Trophoblast cell (in vitro differentiated cells and primary cell): Measurements from ENCODE around the gene MAP3K10.
A peak's percentile ranks its signal among the peaks of the same experiment; 100 is the strongest.

Experiments used
- DNase-seq, 2 donors: peaks; one replicate each; pipeline ENCODE4 v3.0.0-alpha.2; 2016
- H2AFZ ChIP-seq: 2 replicates; pipeline ENCODE4 v1.6.1; 2013; ENCODE audit warnings: low read length, moderate library complexity, mild to moderate bottlenecking; ENCODE audit not compliant: insufficient read depth, poor library complexity
- H2AK5ac ChIP-seq: 2 replicates; pipeline ENCODE4 v1.6.1; 2013; ENCODE audit warnings: mild to moderate bottlenecking, low read length
- H2BK120ac ChIP-seq: 2 replicates; pipeline ENCODE4 v1.6.1; 2013; ENCODE audit warnings: low read length, mild to moderate bottlenecking, moderate library complexity; ENCODE audit not compliant: insufficient read depth, poor library complexity
- H2BK12ac ChIP-seq: 2 replicates; pipeline ENCODE4 v1.6.1; 2013; ENCODE audit warnings: mild to moderate bottlenecking, low read length, moderate library complexity
- H2BK5ac ChIP-seq: 2 replicates; pipeline ENCODE4 v1.6.1; 2013; ENCODE audit warnings: low read length, low read depth, moderate library complexity, mild to moderate bottlenecking; ENCODE audit not compliant: poor library complexity
- H3K14ac ChIP-seq: 2 replicates; pipeline ENCODE4 v1.6.1; 2013; ENCODE audit warnings: mild to moderate bottlenecking, low read length
- H3K18ac ChIP-seq: 2 replicates; pipeline ENCODE4 v1.6.1; 2013; ENCODE audit warnings: mild to moderate bottlenecking, low read length
- H3K23ac ChIP-seq: 2 replicates; pipeline ENCODE4 v1.6.1; 2013; ENCODE audit warnings: low read length
- H3K27ac ChIP-seq: 2 replicates; pipeline ENCODE4 v1.5.1; 2013; ENCODE audit warnings: low read depth, mild to moderate bottlenecking, inconsistent platforms, low read length, moderate library complexity
- H3K27me3 ChIP-seq: 2 replicates; pipeline ENCODE4 v1.6.1; 2013; ENCODE audit warnings: inconsistent platforms, mild to moderate bottlenecking, low read length, moderate library complexity; ENCODE audit not compliant: insufficient read depth
- H3K36me3 ChIP-seq, 2 experiments: 1 replicate in 1 of 2; 2 replicates in 1 of 2; pipeline ENCODE4 v1.6.1; 2013; ENCODE audit warnings: low read length in 2 of 2, mild to moderate bottlenecking in 2 of 2, moderate library complexity in 1 of 2; ENCODE audit not compliant: insufficient read depth in 2 of 2, control insufficient read depth in 1 of 2
- H3K4ac ChIP-seq: 2 replicates; pipeline ENCODE4 v1.6.1; 2013; ENCODE audit warnings: low read depth, mild to moderate bottlenecking, low read length, moderate library complexity
- H3K4me1 ChIP-seq, 2 experiments: 1 replicate in 1 of 2; 2 replicates in 1 of 2; pipeline ENCODE4 v1.6.1; 2013; ENCODE audit warnings: low read length in 2 of 2, mild to moderate bottlenecking in 2 of 2, moderate library complexity in 1 of 2; ENCODE audit not compliant: insufficient read depth in 2 of 2, control insufficient read depth in 1 of 2
- H3K4me2 ChIP-seq: 2 replicates; pipeline ENCODE4 v1.6.1; 2013; ENCODE audit warnings: inconsistent platforms, mild to moderate bottlenecking, low read length, moderate library complexity
- H3K4me3 ChIP-seq: 2 replicates; pipeline ENCODE4 v1.5.1; 2013; ENCODE audit warnings: mild to moderate bottlenecking, low read depth, low read length, inconsistent platforms
- H3K79me1 ChIP-seq: one replicate; pipeline ENCODE4 v1.6.1; 2013; ENCODE audit warnings: low read length
- H3K79me2 ChIP-seq: 2 replicates; pipeline ENCODE4 v1.6.1; 2013; ENCODE audit warnings: low read length, mild to moderate bottlenecking; ENCODE audit not compliant: control insufficient read depth, insufficient read depth, poor library complexity
- H3K9ac ChIP-seq: 2 replicates; pipeline ENCODE4 v1.6.1; 2013; ENCODE audit warnings: mild to moderate bottlenecking, low read length
- H3K9me3 ChIP-seq: 2 replicates; pipeline ENCODE4 v1.6.1; 2013; ENCODE audit warnings: low read depth, mild to moderate bottlenecking, control low read depth, inconsistent platforms, low read length; ENCODE audit not compliant: insufficient read depth
- H4K12ac ChIP-seq: 2 replicates; pipeline ENCODE4 v1.6.1; 2013; ENCODE audit warnings: low read depth, mild to moderate bottlenecking, low read length, moderate library complexity
- H4K8ac ChIP-seq: 2 replicates; pipeline ENCODE4 v1.6.1; 2013; ENCODE audit warnings: low read depth, mild to moderate bottlenecking, low read length, moderate library complexity
- H4K91ac ChIP-seq: one replicate; pipeline ENCODE4 v1.6.1; 2013; ENCODE audit warnings: low read depth, mild to moderate bottlenecking, low read length, moderate library complexity
- WGBS: extraction: QIAGEN DNeasy Blood & Tissue Kit; methylation state at CpG from one replicate; pipeline ENCODE4 v1.1.7; 2013; ENCODE audit warnings: missing lambda C conversion rate; ENCODE audit not compliant: insufficient read length, insufficient coverage; ENCODE audit errors: extremely low coverage; 5-methylcytosine and 5-hydroxymethylcytosine counted together

MAP3K10 gene

DNA sequence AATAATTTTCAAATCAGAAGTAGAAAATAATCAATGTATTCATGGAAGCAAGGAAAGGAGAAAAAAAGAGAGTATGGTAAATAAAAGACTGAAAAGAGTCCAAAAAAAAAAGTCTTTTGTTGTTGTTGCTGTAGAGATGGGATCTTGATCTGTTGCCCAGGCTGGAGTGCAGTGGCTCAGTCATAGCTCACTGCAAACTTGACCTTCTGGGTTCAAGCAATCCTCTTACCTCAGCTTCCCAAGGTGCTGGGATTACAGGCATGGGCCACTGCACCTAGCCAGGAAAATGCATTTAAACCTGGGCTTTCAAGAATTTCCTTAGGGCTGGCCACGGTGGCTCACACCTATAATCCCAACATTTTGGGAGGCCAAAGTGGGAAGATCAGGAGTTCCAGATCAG lies 7.0 kb upstream of the MAP3K10 start:
- Histone ChIP-seq H3K36me3 (no peaks in the 10 kb centered on the region), H4K12ac (no peak overlapping the region), H3K27ac (no peak overlapping the region), H2AFZ (no peak overlapping the region), H3K4me3 (no peak overlapping the region), H3K14ac (no peak overlapping the region), H2AK5ac (no peak overlapping the region), H3K4me2 (no peak overlapping the region), H3K4ac (no peak overlapping the region), H3K9me3 (no peaks in the 10 kb centered on the region), H3K79me1 (no peaks in the 10 kb centered on the region), H4K91ac (no peak overlapping the region), H2BK5ac (no peak overlapping the region), H3K23ac (no peak overlapping the region), H3K27me3 (no peaks in the 10 kb centered on the region), H4K8ac (no peak overlapping the region), H3K9ac (no peak overlapping the region), H2BK12ac (no peak overlapping the region), H3K18ac (no peak overlapping the region), H3K4me1 (no peaks in the 10 kb centered on the region), H2BK120ac (no peak overlapping the region), H3K79me2 (no peaks in the 10 kb centered on the region)
- no peak for DNase-seq
- WGBS: no CpG with 5 or more reads among the region's 1 CpG

DNA sequence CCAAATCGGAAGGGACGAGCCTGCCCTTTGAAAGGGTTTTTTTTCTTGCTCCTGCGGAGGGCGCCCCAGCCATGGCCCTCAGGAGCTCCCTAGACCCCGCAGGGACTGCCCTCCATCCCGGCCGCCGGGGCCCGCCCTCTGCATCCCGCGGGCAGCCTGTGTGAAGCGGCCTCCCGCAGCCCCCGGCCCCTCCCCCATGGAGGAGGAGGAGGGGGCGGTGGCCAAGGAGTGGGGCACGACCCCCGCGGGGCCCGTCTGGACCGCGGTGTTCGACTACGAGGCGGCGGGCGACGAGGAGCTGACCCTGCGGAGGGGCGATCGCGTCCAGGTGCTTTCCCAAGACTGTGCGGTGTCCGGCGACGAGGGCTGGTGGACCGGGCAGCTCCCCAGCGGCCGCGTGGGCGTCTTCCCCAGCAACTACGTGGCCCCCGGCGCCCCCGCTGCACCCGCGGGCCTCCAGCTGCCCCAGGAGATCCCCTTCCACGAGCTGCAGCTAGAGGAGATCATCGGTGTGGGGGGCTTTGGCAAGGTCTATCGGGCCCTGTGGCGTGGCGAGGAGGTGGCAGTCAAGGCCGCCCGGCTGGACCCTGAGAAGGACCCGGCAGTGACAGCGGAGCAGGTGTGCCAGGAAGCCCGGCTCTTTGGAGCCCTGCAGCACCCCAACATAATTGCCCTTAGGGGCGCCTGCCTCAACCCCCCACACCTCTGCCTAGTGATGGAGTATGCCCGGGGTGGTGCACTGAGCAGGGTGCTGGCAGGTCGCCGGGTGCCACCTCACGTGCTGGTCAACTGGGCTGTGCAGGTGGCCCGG lies 815 bp downstream of the MAP3K10 start:
- H3K23ac ChIP-seq: no peak overlapping the region
- no CpG with 5 or more reads among the region's 62 CpGs for WGBS

DNA sequence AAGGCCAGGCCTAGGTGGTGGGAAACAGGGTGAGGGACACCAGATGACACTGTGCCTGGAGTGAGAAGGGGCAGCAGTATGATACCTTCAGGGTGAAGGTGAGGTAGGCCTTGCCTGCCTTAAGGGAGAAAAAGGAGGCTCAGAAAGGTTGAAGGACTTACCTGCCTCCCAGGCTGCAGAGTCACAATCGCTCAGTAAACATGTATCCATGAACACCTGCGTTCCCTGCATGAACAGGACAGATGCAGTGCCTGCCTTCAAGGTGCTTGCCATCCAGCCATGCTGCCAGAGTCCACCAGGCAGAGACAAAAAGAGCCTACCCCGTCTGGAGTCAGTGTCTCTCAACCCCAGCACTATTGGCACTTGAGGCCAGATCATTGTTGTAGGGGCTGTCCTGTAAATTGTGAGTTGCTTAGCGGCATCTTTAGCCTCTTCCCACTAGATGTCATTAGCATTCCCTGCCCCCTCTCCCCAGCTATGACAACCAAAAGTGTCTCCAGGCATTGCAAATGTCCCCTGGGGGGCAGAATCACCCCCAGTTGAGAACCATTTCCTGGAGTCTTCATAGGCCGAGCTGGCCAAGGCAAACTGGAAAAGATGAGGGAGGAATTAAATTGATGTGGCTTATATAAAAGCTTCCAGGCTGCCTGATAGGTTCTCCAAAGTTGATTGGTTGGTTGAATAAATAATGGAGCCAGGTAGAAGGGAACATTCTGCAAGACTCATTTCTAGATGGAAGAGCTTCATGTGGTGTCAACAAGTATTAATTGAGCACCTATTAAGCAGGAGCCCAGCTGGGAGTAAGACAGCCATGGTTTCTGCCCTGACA lies 1.7 kb downstream of the MAP3K10 start:
- H2BK12ac ChIP-seq: no peak overlapping the region
- no peak overlapping the region for H3K14ac ChIP-seq
- no peak overlapping the region for H3K18ac ChIP-seq
- no peak overlapping the region for H2BK120ac ChIP-seq
- H2BK5ac ChIP-seq: no peak overlapping the region
- H3K9ac ChIP-seq: no peak overlapping the region
- WGBS: no CpG with 5 or more reads among the region's 5 CpGs
- no peak overlapping the region for H2AFZ ChIP-seq
- H4K91ac ChIP-seq: no peak overlapping the region
- DNase-seq: no peak
- H4K12ac ChIP-seq: no peak overlapping the region
- peaks cover 4% of the 10 kb centered on the region for H3K79me1 ChIP-seq
- H3K27me3 ChIP-seq: no peaks in the 10 kb centered on the region
- H4K8ac ChIP-seq: no peak overlapping the region
- peaks cover 0 to 5% of the 10 kb centered on the region in 2 experiments for H3K4me1 ChIP-seq
- H3K4ac ChIP-seq: no peak overlapping the region
- H3K36me3 ChIP-seq: no peaks in the 10 kb centered on the region
- no peak overlapping the region for H3K27ac ChIP-seq
- H2AK5ac ChIP-seq: no peak overlapping the region
- H3K79me2 ChIP-seq: peaks cover 3% of the 10 kb centered on the region
- H3K9me3 ChIP-seq: no peaks in the 10 kb centered on the region
- peak overlapping the region; percentile 32 for H3K4me3 ChIP-seq
- H3K4me2 ChIP-seq: no peak overlapping the region
- H3K23ac ChIP-seq: no peak overlapping the region

More for the DNA sequence above, 815 bp downstream of the MAP3K10 start:
- no peak overlapping the region for H3K27ac ChIP-seq
- H4K12ac ChIP-seq: no peak overlapping the region
- H3K18ac ChIP-seq: peak overlapping the region; percentile 15
- peaks cover 0 to 5% of the 10 kb centered on the region in 2 experiments for H3K4me1 ChIP-seq
- no peak overlapping the region for H3K9ac ChIP-seq
- H2BK5ac ChIP-seq: no peak overlapping the region
- H3K9me3 ChIP-seq: no peaks in the 10 kb centered on the region
- no peaks in the 10 kb centered on the region for H3K27me3 ChIP-seq
- H3K4me3 ChIP-seq: peak overlapping the region; percentile 90
- peak overlapping the region; percentile 48 for H2AFZ ChIP-seq
- no peak overlapping the region for H2AK5ac ChIP-seq
- H3K4me2 ChIP-seq: peak overlapping the region; percentile 89
- peaks cover 4% of the 10 kb centered on the region for H3K79me1 ChIP-seq
- H4K8ac ChIP-seq: peak overlapping the region; percentile 37
- H3K79me2 ChIP-seq: peaks cover 3% of the 10 kb centered on the region
- peak in 1 of 2 donors; percentile 33 for DNase-seq
- no peaks in the 10 kb centered on the region for H3K36me3 ChIP-seq
- no peak overlapping the region for H2BK12ac ChIP-seq
- H4K91ac ChIP-seq: no peak overlapping the region
- H3K14ac ChIP-seq: peak overlapping the region; percentile 24
- no peak overlapping the region for H2BK120ac ChIP-seq
- no peak overlapping the region for H3K4ac ChIP-seq

DNA sequence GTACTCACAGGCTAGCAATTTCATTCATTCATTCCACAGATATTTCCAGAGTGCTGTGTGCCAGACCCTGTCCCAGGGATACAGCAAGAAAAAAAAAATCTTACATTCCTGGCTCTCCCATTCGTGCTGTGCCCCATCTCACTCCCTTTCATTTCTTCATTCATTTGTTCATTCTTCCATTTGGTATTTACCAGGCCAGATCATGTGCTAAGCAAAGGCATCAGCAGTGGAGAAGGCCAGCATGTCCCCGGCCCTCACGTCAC lies 2.3 kb downstream of the MAP3K10 start:
- Histone ChIP-seq H3K4me2 (no peak overlapping the region), H3K18ac (no peak overlapping the region), H3K79me1 (peaks cover 4% of the 10 kb centered on the region), H2AK5ac (no peak overlapping the region), H3K23ac (no peak overlapping the region), H3K4ac (no peak overlapping the region), H2AFZ (no peak overlapping the region), H3K9ac (no peak overlapping the region), H3K27ac (no peak overlapping the region), H4K8ac (no peak overlapping the region), H3K9me3 (no peaks in the 10 kb centered on the region), H3K79me2 (peaks cover 3% of the 10 kb centered on the region), H3K14ac (no peak overlapping the region), H4K91ac (no peak overlapping the region), H3K27me3 (no peaks in the 10 kb centered on the region), H2BK120ac (no peak overlapping the region), H3K36me3 (no peaks in the 10 kb centered on the region), H3K4me3 (no peak overlapping the region), H3K4me1 (peaks cover 0 to 5% of the 10 kb centered on the region in 2 experiments), H2BK5ac (no peak overlapping the region), H2BK12ac (no peak overlapping the region), H4K12ac (no peak overlapping the region)
- DNase-seq: peak in 1 of 2 donors; percentile 79
- no CpG with 5 or more reads among the region's 3 CpGs for WGBS
